H9 (cell line): ENCODE results near the gene ATP6V0A4. TPM values are rescaled to one million over a fixed set of nuclear protein-coding genes. Genes with fewer than 3 reads are reported as not detected.

Experiments used
- DNase-seq: peaks from one replicate; pipeline ENCODE4 v3.0.0-alpha.2; 2017
- H2AFZ ChIP-seq: one replicate; pipeline ENCODE4 v1.6.1; 2013; ENCODE audit warnings: mild to moderate bottlenecking, low read length, control low read depth, moderate library complexity
- H2AK5ac ChIP-seq: 2 replicates; pipeline ENCODE4 v1.6.1; 2013; ENCODE audit warnings: low read length, control low read depth, mixed read lengths; ENCODE audit not compliant: insufficient read length
- H2BK120ac ChIP-seq: one replicate; pipeline ENCODE4 v1.6.1; 2013; ENCODE audit warnings: low read depth, mild to moderate bottlenecking, low read length, control low read depth, inconsistent platforms; ENCODE audit not compliant: poor library complexity, severe bottlenecking
- H2BK12ac ChIP-seq: 2 replicates; pipeline ENCODE4 v1.6.1; 2013; ENCODE audit warnings: low read length, control low read depth, mixed read lengths, low read depth; ENCODE audit not compliant: insufficient read length
- H2BK15ac ChIP-seq: 2 replicates; pipeline ENCODE4 v1.6.1; 2013; ENCODE audit warnings: low read depth, low read length, control low read depth
- H2BK20ac ChIP-seq: one replicate; pipeline ENCODE4 v1.6.1; 2013; ENCODE audit warnings: low read depth, mild to moderate bottlenecking, low read length, control low read depth, inconsistent platforms; ENCODE audit not compliant: poor library complexity, severe bottlenecking
- H2BK5ac ChIP-seq: 2 replicates; pipeline ENCODE4 v1.6.1; 2013; ENCODE audit warnings: low read length, control low read depth, mixed read lengths; ENCODE audit not compliant: insufficient read length
- H3K14ac ChIP-seq: 2 replicates; pipeline ENCODE4 v1.6.1; 2013; ENCODE audit warnings: low read length, control low read depth; ENCODE audit not compliant: insufficient read depth
- H3K18ac ChIP-seq: 2 replicates; pipeline ENCODE4 v1.6.1; 2013; ENCODE audit warnings: low read depth, mild to moderate bottlenecking, mixed read lengths, low read length, control low read depth; ENCODE audit not compliant: insufficient read length
- H3K23ac ChIP-seq: 2 replicates; pipeline ENCODE4 v1.6.1; 2013; ENCODE audit warnings: low read length, control low read depth, mixed read lengths, low read depth; ENCODE audit not compliant: insufficient read length
- H3K23me2 ChIP-seq: 2 replicates; pipeline ENCODE4 v1.6.1; 2013; ENCODE audit warnings: low read depth, mild to moderate bottlenecking, mixed read lengths, low read length, control low read depth; ENCODE audit not compliant: insufficient read length, poor library complexity, severe bottlenecking
- H3K27ac ChIP-seq: 2 replicates; pipeline ENCODE4 v1.5.1; 2013; ENCODE audit warnings: low read length, control low read depth, mixed read lengths, low read depth; ENCODE audit not compliant: insufficient read length
- H3K27me3 ChIP-seq: 2 replicates; pipeline ENCODE4 v1.6.1; 2013; ENCODE audit warnings: low read length, control low read depth, inconsistent platforms; ENCODE audit not compliant: insufficient read depth
- H3K4ac ChIP-seq: 2 replicates; pipeline ENCODE4 v1.6.1; 2013; ENCODE audit warnings: low read depth, mild to moderate bottlenecking, control low read depth, inconsistent platforms, low read length, moderate library complexity
- H3K4me1 ChIP-seq: 2 replicates; pipeline ENCODE4 v1.6.1; 2013; ENCODE audit warnings: low read length, control low read depth, inconsistent platforms; ENCODE audit not compliant: insufficient read depth
- H3K4me2 ChIP-seq: 2 replicates; pipeline ENCODE4 v1.6.1; 2013; ENCODE audit warnings: low read length, control low read depth, mixed read lengths; ENCODE audit not compliant: insufficient read length, insufficient read depth
- H3K56ac ChIP-seq: 2 replicates; pipeline ENCODE4 v1.6.1; 2013; ENCODE audit warnings: low read depth, mild to moderate bottlenecking, mixed read lengths, low read length, control low read depth; ENCODE audit not compliant: insufficient read length
- H3K79me1 ChIP-seq: 2 replicates; pipeline ENCODE4 v1.6.1; 2013; ENCODE audit warnings: low read depth, mild to moderate bottlenecking, moderate library complexity, low read length, control low read depth, inconsistent platforms; ENCODE audit not compliant: insufficient read depth, poor library complexity, severe bottlenecking
- H3K79me2 ChIP-seq: 2 replicates; pipeline ENCODE4 v1.6.1; 2013; ENCODE audit warnings: low read length, control low read depth, inconsistent platforms; ENCODE audit not compliant: insufficient read depth
- H3K9ac ChIP-seq: 2 replicates; pipeline ENCODE4 v1.6.1; 2013; ENCODE audit warnings: low read length, control low read depth, mixed read lengths; ENCODE audit not compliant: insufficient read length; ENCODE audit errors: extremely low read depth
- H3K9me3 ChIP-seq: one replicate; pipeline ENCODE4 v1.6.1; 2013; ENCODE audit warnings: low read depth, low read length, inconsistent platforms; ENCODE audit not compliant: control insufficient read depth
- H3T11ph ChIP-seq: one replicate; pipeline ENCODE4 v1.6.1; 2013; ENCODE audit warnings: mild to moderate bottlenecking, low read length, control low read depth, inconsistent platforms
- H4K20me1 ChIP-seq: one replicate; pipeline ENCODE4 v1.6.1; 2013; ENCODE audit not compliant: control insufficient read depth, insufficient read length, insufficient read depth
- H4K5ac ChIP-seq: 2 replicates; pipeline ENCODE4 v1.6.1; 2013; ENCODE audit warnings: low read depth, mild to moderate bottlenecking, mixed read lengths, low read length, control low read depth; ENCODE audit not compliant: insufficient read length
- H4K8ac ChIP-seq: replicated peaks from 2 replicates; pipeline ENCODE4 v1.6.1; 2013; ENCODE audit warnings: low read length, control low read depth, mixed read lengths, low read depth; ENCODE audit not compliant: insufficient read length
- H4K91ac ChIP-seq: 2 replicates; pipeline ENCODE4 v1.6.1; 2013; ENCODE audit warnings: low read depth, mild to moderate bottlenecking, moderate library complexity, mixed read lengths, low read length, control low read depth; ENCODE audit not compliant: insufficient read length
- H3K27ac Mint-ChIP-seq, 3 experiments: 2 replicates in 2 of 3; 3 replicates in 1 of 3; pipeline ENCODE4 v1.8.0; 2020 to 2021; ENCODE audit warnings: mixed read lengths in 3 of 3, mild to moderate bottlenecking in 1 of 3, moderate library complexity in 1 of 3
- H3K27me3 Mint-ChIP-seq: 2 replicates; pipeline ENCODE4 v1.8.0; 2021; ENCODE audit warnings: low read depth, mild to moderate bottlenecking, moderate library complexity, mixed read lengths
- H3K36me3 Mint-ChIP-seq, 3 experiments: 2 replicates in 2 of 3; 3 replicates in 1 of 3; pipeline ENCODE4 v1.8.0; 2020 to 2021; ENCODE audit warnings: low read depth in 3 of 3, mixed read lengths in 3 of 3; ENCODE audit not compliant: insufficient read depth in 1 of 3
- H3K4me1 Mint-ChIP-seq, 2 experiments: 2 replicates each; pipeline ENCODE4 v1.8.0; 2020; ENCODE audit warnings: mixed read lengths in 2 of 2
- H3K4me3 Mint-ChIP-seq, 2 experiments: 2 replicates in 1 of 2; 3 replicates in 1 of 2; pipeline ENCODE4 v1.8.0; 2020 to 2021; ENCODE audit warnings: mild to moderate bottlenecking in 2 of 2, mixed read lengths in 2 of 2, moderate library complexity in 1 of 2
- H3K9me3 Mint-ChIP-seq, 2 experiments: 2 replicates in 1 of 2; 3 replicates in 1 of 2; pipeline ENCODE4 v1.8.0; 2020; ENCODE audit warnings: mild to moderate bottlenecking in 2 of 2, mixed read lengths in 2 of 2, moderate library complexity in 1 of 2
- WGBS: extraction: QIAGEN DNeasy Blood & Tissue Kit; methylation state at CpG from one replicate; pipeline ENCODE4 v1.1.7; 2013; ENCODE audit warnings: missing lambda C conversion rate, low lambda C conversion rate, mixed read lengths; ENCODE audit not compliant: insufficient read length; ENCODE audit errors: extremely low coverage; 5-methylcytosine and 5-hydroxymethylcytosine counted together
- total RNA-seq: library from RNA; stranded (reverse); gene quantifications from 2 replicates; pipeline ENCODE4 v1.2.1, GENCODE V29; 2021
- TF ChIP-seq, protein P1 (sequence below): fragments of 200-600 bp; sonication (generic); conservative IDR thresholded peaks from 3 replicates; pipeline ENCODE4 v1.8.0; 2021; ENCODE audit warnings: antibody characterized with exemption, mild to moderate bottlenecking

Gene ATP6V0A4
- total RNA-seq, 1 experiment from 2014 or later: 0.79 TPM

DNA sequence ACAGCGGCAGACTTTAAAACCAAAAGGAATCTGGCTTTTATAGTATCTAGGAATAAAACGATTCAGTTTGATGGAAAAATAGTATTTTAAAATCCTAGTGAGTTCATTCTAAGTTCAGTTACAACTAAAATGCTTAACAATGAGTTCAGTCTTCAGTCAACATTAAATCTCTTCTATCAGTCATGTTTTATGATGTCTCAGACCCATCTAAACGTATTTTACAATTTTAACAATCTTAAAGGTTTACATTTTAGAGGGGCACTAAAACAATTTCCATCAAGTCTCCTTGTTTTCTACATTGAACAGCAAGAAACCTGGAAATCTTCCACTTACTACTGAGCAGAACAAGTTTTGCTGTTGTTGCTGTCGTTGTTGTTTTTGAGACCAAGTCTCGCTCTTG, 106.8 kb downstream of the ATP6V0A4 start:
- WGBS: no CpG with 5 or more reads among the region's 5 CpGs
- no peak overlapping the region for H3K27ac Mint-ChIP-seq
- H3K79me2 ChIP-seq: no peaks in the 10 kb centered on the region

More for the DNA sequence above, 106.8 kb downstream of the ATP6V0A4 start:
- Histone ChIP-seq H3K4me2 (no peak overlapping the region), H4K5ac (no peak overlapping the region), H3K9ac (no peak overlapping the region), H2BK120ac (no peak overlapping the region), H3K56ac (no peak overlapping the region), H3K14ac (no peak overlapping the region), H4K20me1 (no peaks in the 10 kb centered on the region), H3K27me3 (no peaks in the 10 kb centered on the region), H2BK5ac (no peak overlapping the region), H3K9me3 (no peaks in the 10 kb centered on the region), H3K4ac (no peak overlapping the region), H3K23me2 (no peaks in the 10 kb centered on the region), H2AFZ (no peak overlapping the region), H2BK12ac (no peak overlapping the region), H3T11ph (no peak overlapping the region), H2BK15ac (no peak overlapping the region), H3K27ac (no peak overlapping the region), H2AK5ac (no peak overlapping the region), H3K18ac (no peak overlapping the region), H3K4me1 (no peaks in the 10 kb centered on the region), H3K79me1 (no peaks in the 10 kb centered on the region), H4K8ac (no peak overlapping the region), H3K23ac (no peak overlapping the region), H4K91ac (no peak overlapping the region), H2BK20ac (no peak overlapping the region)
- no peaks in the 10 kb centered on the region; the same call in 1 of the 2 replicates for H3K27me3 Mint-ChIP-seq
- no peaks in the 10 kb centered on the region for H3K4me1 Mint-ChIP-seq
- H3K4me3 Mint-ChIP-seq: no peak overlapping the region
- DNase-seq: no peak
- peaks cover 4 to 7% of the 10 kb centered on the region in 2 experiments; a peak in 1 of 5 replicates for H3K9me3 Mint-ChIP-seq
- TF ChIP-seq, protein P1, sequence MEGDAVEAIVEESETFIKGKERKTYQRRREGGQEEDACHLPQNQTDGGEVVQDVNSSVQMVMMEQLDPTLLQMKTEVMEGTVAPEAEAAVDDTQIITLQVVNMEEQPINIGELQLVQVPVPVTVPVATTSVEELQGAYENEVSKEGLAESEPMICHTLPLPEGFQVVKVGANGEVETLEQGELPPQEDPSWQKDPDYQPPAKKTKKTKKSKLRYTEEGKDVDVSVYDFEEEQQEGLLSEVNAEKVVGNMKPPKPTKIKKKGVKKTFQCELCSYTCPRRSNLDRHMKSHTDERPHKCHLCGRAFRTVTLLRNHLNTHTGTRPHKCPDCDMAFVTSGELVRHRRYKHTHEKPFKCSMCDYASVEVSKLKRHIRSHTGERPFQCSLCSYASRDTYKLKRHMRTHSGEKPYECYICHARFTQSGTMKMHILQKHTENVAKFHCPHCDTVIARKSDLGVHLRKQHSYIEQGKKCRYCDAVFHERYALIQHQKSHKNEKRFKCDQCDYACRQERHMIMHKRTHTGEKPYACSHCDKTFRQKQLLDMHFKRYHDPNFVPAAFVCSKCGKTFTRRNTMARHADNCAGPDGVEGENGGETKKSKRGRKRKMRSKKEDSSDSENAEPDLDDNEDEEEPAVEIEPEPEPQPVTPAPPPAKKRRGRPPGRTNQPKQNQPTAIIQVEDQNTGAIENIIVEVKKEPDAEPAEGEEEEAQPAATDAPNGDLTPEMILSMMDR: no peak
- H3K36me3 Mint-ChIP-seq: peaks cover 0 to 5% (median 0%) of the 10 kb centered on the region in 3 experiments; a peak in 1 of 7 replicates
